Effector memory CD4-positive, alpha-beta T cell (primary cell): ENCODE data around the gene STIMATE.

Experiments used
- DNase-seq, 3 donors: peaks; one replicate each; pipeline ENCODE4 v3.0.0-alpha.2; 2020
- H3K27ac ChIP-seq: 2 replicates; pipeline ENCODE4 v1.7.0; 2013; ENCODE audit warnings: mild to moderate bottlenecking, low read length, moderate library complexity; ENCODE audit not compliant: insufficient read depth, poor library complexity, severe bottlenecking
- H3K27me3 ChIP-seq: replicated peaks from 2 replicates; pipeline ENCODE4 v1.7.0; 2013; ENCODE audit warnings: mild to moderate bottlenecking, low read length; ENCODE audit not compliant: insufficient read depth, control insufficient read depth, poor library complexity, severe bottlenecking
- H3K36me3 ChIP-seq: 2 replicates; pipeline ENCODE4 v1.7.0; 2013; ENCODE audit warnings: mild to moderate bottlenecking, low read length, moderate library complexity; ENCODE audit not compliant: control insufficient read depth, insufficient read depth
- H3K4me1 ChIP-seq: 2 replicates; pipeline ENCODE4 v1.7.0; 2013; ENCODE audit warnings: low read length, mild to moderate bottlenecking; ENCODE audit not compliant: control insufficient read depth, insufficient read depth, poor library complexity, severe bottlenecking
- H3K4me3 ChIP-seq: 2 replicates; pipeline ENCODE4 v1.7.0; 2013; ENCODE audit warnings: low read length, low read depth, mild to moderate bottlenecking; ENCODE audit not compliant: insufficient read depth, poor library complexity, severe bottlenecking
- H3K9me3 ChIP-seq: 2 replicates; pipeline ENCODE4 v1.7.0; 2013; ENCODE audit warnings: mild to moderate bottlenecking, low read length, moderate library complexity; ENCODE audit not compliant: control insufficient read depth

The STIMATE gene

GRCh38 chr3:52845157-52845556, 52.2 kb downstream of the STIMATE start:
- Histone ChIP-seq H3K4me1 (no peaks in the 10 kb centered on the region), H3K9me3 (no peaks in the 10 kb centered on the region), H3K27me3 (no peaks in the 10 kb centered on the region), H3K27ac (no peak overlapping the region), H3K36me3 (peaks cover 64% of the 10 kb centered on the region), H3K4me3 (no peak overlapping the region)
- DNase-seq, result no peak

DNA sequence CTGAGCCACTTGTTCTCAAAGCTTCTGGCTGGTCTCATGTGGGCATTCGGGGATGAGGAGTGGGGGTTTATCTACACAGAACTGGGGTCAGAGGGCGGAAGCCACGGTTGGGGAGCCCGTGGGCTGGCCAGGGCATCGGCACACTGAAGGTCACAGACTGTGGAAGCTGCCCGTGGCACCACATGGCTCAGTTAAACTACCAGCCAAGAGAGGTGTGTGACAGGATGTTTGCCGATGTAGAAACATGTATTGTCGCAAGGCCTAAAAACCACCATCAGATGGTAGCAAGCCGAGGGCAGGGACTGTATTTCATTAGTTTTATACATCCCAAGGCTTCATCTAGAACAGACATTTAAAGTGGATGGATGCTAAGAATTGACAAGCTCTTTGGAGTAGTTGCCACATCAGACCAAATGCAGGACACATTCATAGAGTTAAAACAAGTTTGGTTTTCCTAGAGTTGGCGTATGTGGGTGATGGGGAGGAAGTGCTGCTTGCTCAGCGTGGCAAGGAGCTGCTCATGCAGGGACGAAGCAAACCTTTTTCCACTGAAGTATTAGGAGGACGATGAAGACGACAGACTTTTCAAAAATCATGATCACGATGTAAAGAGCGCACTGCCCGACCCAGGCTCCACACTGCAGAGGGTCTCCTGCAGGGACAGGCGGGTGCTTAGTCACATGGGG, 52.9 kb downstream of the STIMATE start:
- H3K4me1 ChIP-seq, result no peaks in the 10 kb centered on the region
- no peaks in the 10 kb centered on the region for H3K27me3 ChIP-seq
- H3K27ac ChIP-seq, result no peak overlapping the region
- no peaks in the 10 kb centered on the region for H3K9me3 ChIP-seq
- H3K36me3 ChIP-seq, result peaks cover 62% of the 10 kb centered on the region
- no peak for DNase-seq
- no peak overlapping the region for H3K4me3 ChIP-seq

GRCh38 chr3:52843881-52844280, 53.5 kb downstream of the STIMATE start:
- no peak for DNase-seq
- Histone ChIP-seq H3K9me3 (no peaks in the 10 kb centered on the region), H3K4me3 (no peak overlapping the region), H3K27me3 (no peaks in the 10 kb centered on the region), H3K4me1 (peaks cover 3% of the 10 kb centered on the region), H3K27ac (no peak overlapping the region), H3K36me3 (peaks cover 57% of the 10 kb centered on the region)

GRCh38 chr3:52843108-52843865, 54.1 kb downstream of the STIMATE start:
- Histone ChIP-seq H3K4me1 (peaks cover 4% of the 10 kb centered on the region), H3K36me3 (peaks cover 51% of the 10 kb centered on the region), H3K27ac (no peak overlapping the region), H3K27me3 (no peaks in the 10 kb centered on the region), H3K9me3 (no peaks in the 10 kb centered on the region), H3K4me3 (no peak overlapping the region)
- DNase-seq, result no peak

GRCh38 chr3:52842424-52842823, 54.9 kb downstream of the STIMATE start:
- Histone ChIP-seq H3K27me3 (no peaks in the 10 kb centered on the region), H3K27ac (no peak overlapping the region), H3K4me3 (no peak overlapping the region), H3K4me1 (peaks cover 4% of the 10 kb centered on the region), H3K9me3 (no peaks in the 10 kb centered on the region), H3K36me3 (peaks cover 44% of the 10 kb centered on the region)
- no peak for DNase-seq

DNA sequence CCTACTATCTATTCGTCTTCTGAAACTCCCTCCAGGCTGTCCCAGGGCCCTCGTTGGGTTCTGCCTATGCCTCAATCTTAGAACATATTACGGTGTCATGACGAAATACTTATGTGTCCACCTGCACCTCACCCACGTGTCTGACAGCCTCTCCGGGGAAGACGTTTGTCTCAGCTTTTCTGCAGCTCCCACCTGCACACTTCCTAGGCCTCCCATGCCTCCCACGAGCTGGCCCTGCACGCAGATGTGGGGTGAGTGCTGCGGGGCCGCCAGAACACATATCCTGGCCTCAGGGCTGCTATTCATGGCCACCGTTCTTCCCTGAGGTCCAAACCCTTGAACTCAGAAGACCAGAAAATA, 55.4 kb downstream of the STIMATE start:
- Histone ChIP-seq H3K4me1 (peaks cover 4% of the 10 kb centered on the region), H3K9me3 (no peaks in the 10 kb centered on the region), H3K27me3 (no peaks in the 10 kb centered on the region), H3K4me3 (no peak overlapping the region), H3K27ac (no peak overlapping the region), H3K36me3 (peaks cover 47% of the 10 kb centered on the region)
- DNase-seq, result no peak

GRCh38 chr3:52841211-52841980, 56.0 kb downstream of the STIMATE start:
- Histone ChIP-seq H3K9me3 (no peaks in the 10 kb centered on the region), H3K36me3 (peaks cover 47% of the 10 kb centered on the region), H3K27ac (no peak overlapping the region), H3K4me3 (no peak overlapping the region), H3K27me3 (no peaks in the 10 kb centered on the region), H3K4me1 (peaks cover 4% of the 10 kb centered on the region)
- DNase-seq, result no peak

- Histone ChIP-seq H3K9me3 (no peaks in the 10 kb centered on the region), H3K4me1 (peaks cover 4% of the 10 kb centered on the region), H3K27me3 (no peaks in the 10 kb centered on the region), H3K27ac (no peak overlapping the region), H3K4me3 (no peak overlapping the region), H3K36me3 (peaks cover 60% of the 10 kb centered on the region)
- no peak for DNase-seq
Observed at GRCh38 chr3:52839892-52840545, 57.3 kb downstream of the STIMATE start.

GRCh38 chr3:52839268-52839575, 58.1 kb downstream of the STIMATE start:
- Histone ChIP-seq H3K27me3 (no peaks in the 10 kb centered on the region), H3K36me3 (peaks cover 57% of the 10 kb centered on the region), H3K4me1 (peaks cover 4% of the 10 kb centered on the region), H3K9me3 (no peaks in the 10 kb centered on the region), H3K27ac (no peak overlapping the region), H3K4me3 (no peak overlapping the region)
- no peak for DNase-seq
